IPS-15b (cell line): ENCODE data around the gene PABPN1L.

ENCODE experiments used
- H3K27me3 ChIP-seq: one replicate; pipeline ENCODE4 v1.6.1; 2013; ENCODE audit warnings: low read length; ENCODE audit not compliant: control insufficient read depth, insufficient read depth
- H3K36me3 ChIP-seq: one replicate; pipeline ENCODE4 v1.6.1; 2013; ENCODE audit warnings: low read length; ENCODE audit not compliant: control insufficient read depth, insufficient read depth
- H3K4me1 ChIP-seq: one replicate; pipeline ENCODE4 v1.6.1; 2013; ENCODE audit warnings: mild to moderate bottlenecking, low read length; ENCODE audit not compliant: control insufficient read depth, insufficient read depth
- H3K4me3 ChIP-seq: one replicate; pipeline ENCODE4 v1.5.1; 2013; ENCODE audit warnings: low read depth, low read length
- H3K9ac ChIP-seq: one replicate; pipeline ENCODE4 v1.6.1; 2013; ENCODE audit warnings: low read depth, mild to moderate bottlenecking, low read length
- H3K9me3 ChIP-seq: one replicate; pipeline ENCODE4 v1.6.1; 2013; ENCODE audit warnings: mild to moderate bottlenecking, low read length; ENCODE audit not compliant: control insufficient read depth, insufficient read depth

The PABPN1L gene

GRCh38 chr16:88871349-88871702 is 4.9 kb upstream of the PABPN1L start:
- Histone ChIP-seq H3K4me1 (no peaks in the 10 kb centered on the region), H3K36me3 (no peaks in the 10 kb centered on the region), H3K4me3 (no peak overlapping the region), H3K27me3 (no peaks in the 10 kb centered on the region), H3K9me3 (no peaks in the 10 kb centered on the region), H3K9ac (no peak overlapping the region)

GRCh38 chr16:88870608-88871348 is 4.3 kb upstream of the PABPN1L start:
- Histone ChIP-seq H3K36me3 (no peaks in the 10 kb centered on the region), H3K9ac (no peak overlapping the region), H3K27me3 (no peaks in the 10 kb centered on the region), H3K4me3 (no peak overlapping the region), H3K4me1 (no peaks in the 10 kb centered on the region), H3K9me3 (no peaks in the 10 kb centered on the region)

GRCh38 chr16:88869673-88869980 is 3.2 kb upstream of the PABPN1L start:
- H3K9ac ChIP-seq: no peak overlapping the region
- no peaks in the 10 kb centered on the region for H3K4me1 ChIP-seq
- H3K36me3 ChIP-seq: no peaks in the 10 kb centered on the region
- no peaks in the 10 kb centered on the region for H3K9me3 ChIP-seq
- H3K27me3 ChIP-seq: no peaks in the 10 kb centered on the region
- H3K4me3 ChIP-seq: no peak overlapping the region

- Histone ChIP-seq H3K4me3 (no peak overlapping the region), H3K36me3 (no peaks in the 10 kb centered on the region), H3K4me1 (no peaks in the 10 kb centered on the region), H3K9ac (no peak overlapping the region), H3K9me3 (no peaks in the 10 kb centered on the region), H3K27me3 (no peaks in the 10 kb centered on the region)
Measured at GRCh38 chr16:88868974-88869672, 2.7 kb upstream of the PABPN1L start.

- H3K9ac ChIP-seq: no peak overlapping the region
- H3K9me3 ChIP-seq: no peaks in the 10 kb centered on the region
- no peak overlapping the region for H3K4me3 ChIP-seq
- no peaks in the 10 kb centered on the region for H3K4me1 ChIP-seq
- H3K36me3 ChIP-seq: no peaks in the 10 kb centered on the region
- H3K27me3 ChIP-seq: no peaks in the 10 kb centered on the region
Measured at GRCh38 chr16:88867581-88868246, 1.3 kb upstream of the PABPN1L start.

GRCh38 chr16:88865742-88866141 is 718 bp downstream of the PABPN1L start:
- H3K27me3 ChIP-seq: no peaks in the 10 kb centered on the region
- no peaks in the 10 kb centered on the region for H3K9me3 ChIP-seq
- no peaks in the 10 kb centered on the region for H3K4me1 ChIP-seq
- H3K4me3 ChIP-seq: no peak overlapping the region
- peaks cover 10% of the 10 kb centered on the region for H3K36me3 ChIP-seq
- no peak overlapping the region for H3K9ac ChIP-seq

- H3K4me3 ChIP-seq: no peak overlapping the region
- H3K9ac ChIP-seq: no peak overlapping the region
- H3K9me3 ChIP-seq: no peaks in the 10 kb centered on the region
- H3K4me1 ChIP-seq: no peaks in the 10 kb centered on the region
- no peaks in the 10 kb centered on the region for H3K27me3 ChIP-seq
- peaks cover 13% of the 10 kb centered on the region for H3K36me3 ChIP-seq
Measured at GRCh38 chr16:88865310-88865709, 1.1 kb downstream of the PABPN1L start.

GRCh38 chr16:88864521-88864920 is 1.9 kb downstream of the PABPN1L start:
- Histone ChIP-seq H3K4me1 (no peaks in the 10 kb centered on the region), H3K36me3 (peaks cover 21% of the 10 kb centered on the region), H3K9ac (no peak overlapping the region), H3K4me3 (no peak overlapping the region), H3K27me3 (no peaks in the 10 kb centered on the region), H3K9me3 (no peaks in the 10 kb centered on the region)

- H3K9ac ChIP-seq: no peak overlapping the region
Measured at GRCh38 chr16:88864099-88864498, 2.4 kb downstream of the PABPN1L start.

GRCh38 chr16:88863426-88863825 is 3.0 kb downstream of the PABPN1L start:
- Histone ChIP-seq H3K36me3 (peaks cover 26% of the 10 kb centered on the region), H3K27me3 (no peaks in the 10 kb centered on the region), H3K9ac (no peak overlapping the region), H3K4me3 (no peak overlapping the region), H3K9me3 (no peaks in the 10 kb centered on the region), H3K4me1 (no peaks in the 10 kb centered on the region)

More at GRCh38 chr16:88864099-88864498, 2.4 kb downstream of the PABPN1L start:
- H3K27me3 ChIP-seq: no peaks in the 10 kb centered on the region
- H3K9me3 ChIP-seq: no peaks in the 10 kb centered on the region
- H3K36me3 ChIP-seq: peaks cover 26% of the 10 kb centered on the region
- H3K4me1 ChIP-seq: no peaks in the 10 kb centered on the region
- H3K4me3 ChIP-seq: no peak overlapping the region

GRCh38 chr16:88862968-88863367 is 3.5 kb downstream of the PABPN1L start:
- no peak overlapping the region for H3K4me3 ChIP-seq
- peaks cover 26% of the 10 kb centered on the region for H3K36me3 ChIP-seq
- H3K27me3 ChIP-seq: no peaks in the 10 kb centered on the region
- no peak overlapping the region for H3K9ac ChIP-seq
- no peaks in the 10 kb centered on the region for H3K9me3 ChIP-seq
- peaks cover 1% of the 10 kb centered on the region for H3K4me1 ChIP-seq

- H3K9ac ChIP-seq: no peak overlapping the region
Measured at GRCh38 chr16:88861359-88861758, 5.1 kb downstream of the PABPN1L start.

More at GRCh38 chr16:88861359-88861758, 5.1 kb downstream of the PABPN1L start:
- peaks cover 26% of the 10 kb centered on the region for H3K36me3 ChIP-seq
- H3K4me3 ChIP-seq: no peak overlapping the region
- no peaks in the 10 kb centered on the region for H3K9me3 ChIP-seq
- H3K27me3 ChIP-seq: no peaks in the 10 kb centered on the region
- H3K4me1 ChIP-seq: peaks cover 3% of the 10 kb centered on the region
